ENCODE measurements around the gene DSCAML1.

Gene DSCAML1

DNA sequence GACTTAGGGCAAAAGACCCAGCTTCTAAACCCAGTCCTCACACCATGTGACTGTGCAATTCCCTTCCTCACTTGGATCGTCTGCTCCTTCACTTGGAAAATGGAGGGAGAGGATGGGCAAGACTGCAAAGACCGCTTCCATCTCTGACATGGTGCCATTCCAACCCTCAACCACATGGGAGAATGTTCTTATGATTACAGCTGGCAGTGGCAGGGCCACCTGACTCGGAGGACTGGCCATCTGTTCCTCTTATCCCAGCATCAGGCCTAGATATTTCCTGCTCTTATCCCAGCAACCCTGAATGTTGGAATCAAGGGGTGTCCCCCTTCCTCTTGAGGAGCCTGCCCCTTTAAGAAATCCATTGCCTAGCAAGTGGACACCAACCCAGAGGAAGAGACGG lies 15.4 kb downstream of the DSCAML1 start:
- in situ Hi-C loops (cut with HindIII; ENCODE audit: low pct_ligation_motif_present, low sequenced_read_pairs), result no loop called here
- Histone ChIP-seq H3K36me3 (replicated peaks) (no peaks in the 10 kb centered on the region), H3K27ac (no peak overlapping the region), H3K27me3 (replicated peaks) (peaks cover 13% of the 10 kb centered on the region), H3K4me3 (ENCODE audit: low read depth, low read length) (no peak overlapping the region)
- DNase-seq, result no peak
- TF ChIP-seq, protein P1, sequence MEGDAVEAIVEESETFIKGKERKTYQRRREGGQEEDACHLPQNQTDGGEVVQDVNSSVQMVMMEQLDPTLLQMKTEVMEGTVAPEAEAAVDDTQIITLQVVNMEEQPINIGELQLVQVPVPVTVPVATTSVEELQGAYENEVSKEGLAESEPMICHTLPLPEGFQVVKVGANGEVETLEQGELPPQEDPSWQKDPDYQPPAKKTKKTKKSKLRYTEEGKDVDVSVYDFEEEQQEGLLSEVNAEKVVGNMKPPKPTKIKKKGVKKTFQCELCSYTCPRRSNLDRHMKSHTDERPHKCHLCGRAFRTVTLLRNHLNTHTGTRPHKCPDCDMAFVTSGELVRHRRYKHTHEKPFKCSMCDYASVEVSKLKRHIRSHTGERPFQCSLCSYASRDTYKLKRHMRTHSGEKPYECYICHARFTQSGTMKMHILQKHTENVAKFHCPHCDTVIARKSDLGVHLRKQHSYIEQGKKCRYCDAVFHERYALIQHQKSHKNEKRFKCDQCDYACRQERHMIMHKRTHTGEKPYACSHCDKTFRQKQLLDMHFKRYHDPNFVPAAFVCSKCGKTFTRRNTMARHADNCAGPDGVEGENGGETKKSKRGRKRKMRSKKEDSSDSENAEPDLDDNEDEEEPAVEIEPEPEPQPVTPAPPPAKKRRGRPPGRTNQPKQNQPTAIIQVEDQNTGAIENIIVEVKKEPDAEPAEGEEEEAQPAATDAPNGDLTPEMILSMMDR (IDR thresholded peaks at IDR 0.05; ENCODE audit: low read depth, low read length, missing control alignments), result no peak

GRCh38 chr11:117780456-117780855 lies 16.6 kb downstream of the DSCAML1 start:
- H3K4me3 ChIP-seq (ENCODE audit: low read depth, low read length), result no peak overlapping the region
- H3K36me3 ChIP-seq (replicated peaks), result no peaks in the 10 kb centered on the region
- H3K27me3 ChIP-seq (replicated peaks), result peaks cover 3% of the 10 kb centered on the region
- TF ChIP-seq, protein P1 (IDR thresholded peaks at IDR 0.05; ENCODE audit: low read depth, low read length, missing control alignments), result no peak
- no peak for DNase-seq
- no peak overlapping the region for H3K27ac ChIP-seq
- in situ Hi-C loops (cut with HindIII; ENCODE audit: low pct_ligation_motif_present, low sequenced_read_pairs), result no loop called here

DNA sequence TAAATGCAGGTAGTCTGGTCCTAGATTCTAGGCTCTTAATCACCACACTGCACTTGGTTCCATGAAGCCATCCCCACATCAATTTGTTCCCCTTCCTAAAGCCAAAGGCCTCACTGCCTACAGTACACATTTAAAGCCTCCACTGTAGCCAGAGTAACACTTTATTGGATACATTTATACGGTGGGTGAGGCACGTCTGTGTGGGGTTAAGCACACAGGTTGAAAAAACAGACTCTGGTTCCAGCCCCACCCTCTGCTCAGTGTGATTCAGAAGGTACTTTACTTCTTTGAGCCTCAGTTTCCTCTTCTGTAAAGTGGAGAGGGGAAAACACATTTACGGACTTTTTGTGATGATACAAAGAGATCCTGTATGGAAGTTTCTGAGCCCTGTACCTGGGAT lies 22.5 kb downstream of the DSCAML1 start:
- in situ Hi-C loops (cut with HindIII; ENCODE audit: low pct_ligation_motif_present, low sequenced_read_pairs), result no loop called here
- TF ChIP-seq, protein P1 (IDR thresholded peaks at IDR 0.05; ENCODE audit: low read depth, low read length, missing control alignments), result no peak
- Histone ChIP-seq H3K4me3 (ENCODE audit: low read depth, low read length) (no peak overlapping the region), H3K27me3 (replicated peaks) (no peaks in the 10 kb centered on the region), H3K36me3 (replicated peaks) (no peaks in the 10 kb centered on the region), H3K27ac (no peak overlapping the region)
- no peak for DNase-seq

DNA sequence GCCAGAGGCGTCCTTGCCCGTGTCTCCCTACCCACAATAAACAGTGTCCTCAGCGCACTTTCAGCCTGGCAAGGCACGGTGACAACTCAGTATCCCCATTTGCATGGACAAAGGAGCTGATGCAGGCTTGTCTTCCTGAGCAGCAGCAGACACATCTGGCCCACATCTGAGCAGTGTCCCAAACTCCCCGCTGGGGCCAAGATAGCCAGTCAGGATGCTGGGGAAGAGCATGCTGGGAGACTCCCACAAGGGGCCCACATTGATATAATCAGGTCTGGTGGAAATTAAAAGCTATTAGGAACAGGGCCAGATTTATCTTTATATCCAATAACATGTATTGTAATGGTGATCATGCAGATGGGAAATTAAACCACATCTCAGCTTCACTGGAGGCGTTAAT lies 24.7 kb downstream of the DSCAML1 start:
- in situ Hi-C loops (cut with HindIII; ENCODE audit: low pct_ligation_motif_present, low sequenced_read_pairs), result no loop called here
- TF ChIP-seq, protein P1 (IDR thresholded peaks at IDR 0.05; ENCODE audit: low read depth, low read length, missing control alignments), result no peak
- Histone ChIP-seq H3K27me3 (replicated peaks) (no peaks in the 10 kb centered on the region), H3K27ac (no peak overlapping the region), H3K4me3 (ENCODE audit: low read depth, low read length) (no peak overlapping the region), H3K36me3 (replicated peaks) (no peaks in the 10 kb centered on the region)
- no peak for DNase-seq

DNA sequence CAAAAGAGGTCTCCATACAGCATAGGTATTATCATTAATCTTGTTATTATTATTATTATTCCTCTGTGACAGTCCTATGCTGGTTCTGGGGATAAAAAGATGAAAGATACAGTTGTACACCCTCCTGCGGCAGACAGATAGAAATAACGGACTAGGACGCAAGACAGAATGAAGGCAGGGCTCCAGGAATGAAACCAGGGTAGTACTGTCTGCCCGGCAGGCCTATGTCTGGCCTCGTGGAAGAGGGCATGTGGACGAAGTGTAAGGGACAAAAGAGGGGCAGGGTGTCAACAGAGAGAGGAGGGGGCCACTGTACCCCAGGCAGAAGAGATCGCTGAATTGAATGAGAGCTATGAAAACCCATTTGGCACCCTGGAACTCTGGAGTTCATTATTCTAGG lies 25.2 kb downstream of the DSCAML1 start:
- TF ChIP-seq, protein P1 (IDR thresholded peaks at IDR 0.05; ENCODE audit: low read depth, low read length, missing control alignments), result no peak
- in situ Hi-C loops (cut with HindIII; ENCODE audit: low pct_ligation_motif_present, low sequenced_read_pairs), result no loop called here
- no peaks in the 10 kb centered on the region for H3K36me3 ChIP-seq (replicated peaks)
- H3K27ac ChIP-seq, result no peak overlapping the region
- no peak overlapping the region for H3K4me3 ChIP-seq (ENCODE audit: low read depth, low read length)
- DNase-seq, result no peak
- no peaks in the 10 kb centered on the region for H3K27me3 ChIP-seq (replicated peaks)

- no peak overlapping the region for H3K4me3 ChIP-seq (ENCODE audit: low read depth, low read length)
- H3K36me3 ChIP-seq (replicated peaks), result no peaks in the 10 kb centered on the region
- no peak for DNase-seq
- no peak overlapping the region for H3K27ac ChIP-seq
- in situ Hi-C loops (cut with HindIII; ENCODE audit: low pct_ligation_motif_present, low sequenced_read_pairs), result no loop called here
- TF ChIP-seq, protein P1 (IDR thresholded peaks at IDR 0.05; ENCODE audit: low read depth, low read length, missing control alignments), result no peak
- no peaks in the 10 kb centered on the region for H3K27me3 ChIP-seq (replicated peaks)
Observed at GRCh38 chr11:117771197-117771596, 25.8 kb downstream of the DSCAML1 start.

All from brain microvascular endothelial cell (primary cell).